Tibial nerve (tissue), 4 donors: ENCODE results near the gene ATP6V0D1. TPM values are rescaled to one million over a fixed set of nuclear protein-coding genes. Genes with fewer than 3 reads are reported as not detected.
A peak's percentile ranks its signal among the peaks of the same experiment; 100 is the strongest.

ENCODE experiments used
- DNase-seq, 2 donors: peaks; one replicate each; pipeline ENCODE4 v3.0.0-alpha.2; 2019; ENCODE audit warnings: low spot score in 2 of 2
- H3K27ac ChIP-seq, 4 donors: fragments of 200-600 bp; sonication (generic) in 3 of 4; one replicate each; pipeline ENCODE4 v1.5.1; 2017 to 2019; ENCODE audit warnings: mild to moderate bottlenecking in 1 of 4
- H3K27me3 ChIP-seq, 2 donors: fragments of 200-600 bp; sonication (generic) in 1 of 2; one replicate each; pipeline versions ENCODE4 v1.5.1 to v1.6.0; 2017 to 2019
- H3K36me3 ChIP-seq, 3 donors: fragments of 200-600 bp; sonication (generic); one replicate each; pipeline ENCODE4 v1.5.1; 2018 to 2019
- H3K4me1 ChIP-seq, 4 donors: fragments of 200-600 bp; sonication (generic) in 3 of 4; one replicate each; pipeline ENCODE4 v1.5.1; 2017 to 2019
- H3K4me3 ChIP-seq, 4 donors: fragments of 200-600 bp; sonication (generic) in 3 of 4; one replicate each; pipeline ENCODE4 v1.5.1; 2017 to 2019; ENCODE audit warnings: mild to moderate bottlenecking in 1 of 4, moderate library complexity in 1 of 4
- H3K9me3 ChIP-seq, 4 donors: fragments of 200-600 bp; sonication (generic) in 3 of 4; one replicate each; pipeline ENCODE4 v1.5.1; 2017 to 2019
- EP300 ChIP-seq, 2 donors: sonication (generic); formaldehyde crosslinking; IDR thresholded peaks; one replicate each; pipeline ENCODE4 v1.6.1; 2017; ENCODE audit warnings: antibody characterized with exemption in 2 of 2, mild to moderate bottlenecking in 1 of 2
- POLR2A ChIP-seq, 2 donors: fragments of 450-650 bp; IDR thresholded peaks; one replicate each; pipeline ENCODE4 v1.6.1; 2017; ENCODE audit warnings: antibody characterized with exemption in 2 of 2, mild to moderate bottlenecking in 2 of 2, moderate library complexity in 2 of 2
- WGBS, 2 donors: methylation state at CpG; one replicate each; pipeline ENCODE4 v1.1.5; 2018; 5-methylcytosine and 5-hydroxymethylcytosine counted together
- total RNA-seq, 4 donors: library from RNA; depleted of rRNA; stranded (reverse); fragments of >200 nt; gene quantifications; one replicate each; pipeline ENCODE4 v1.1.0, GENCODE V29; 2016
- TF ChIP-seq, protein P1 (sequence below), 5 experiments: fragments of 200-600 bp in 3 of 5; fragments of 450-650 bp in 2 of 5; sonication (generic) in 3 of 5; IDR thresholded peaks; one replicate each; pipeline ENCODE4 v1.5.1; 2016 to 2019; ENCODE audit warnings: antibody characterized with exemption in 5 of 5, mild to moderate bottlenecking in 3 of 5, moderate library complexity in 2 of 5

The ATP6V0D1 gene
- total RNA-seq, 4 donors from 2014 or later = 55.1 to 113 (median 73.7) TPM

- no peaks in the 10 kb centered on the region for H3K36me3 ChIP-seq
- WGBS, 2 donors = 46 to 56% methylated on average over 10 to 11 of the region's 15 CpGs
- H3K9me3 ChIP-seq = no peaks in the 10 kb centered on the region
- peak overlapping the region in 3 of 4 donors; percentile 78 to 88 (median 85) for H3K27ac ChIP-seq
- no peak for DNase-seq
- no peaks in the 10 kb centered on the region for H3K27me3 ChIP-seq
- H3K4me1 ChIP-seq = peaks cover 0 to 76% (median 48%) of the 10 kb centered on the region in 4 donors
- H3K4me3 ChIP-seq = no peak overlapping the region
- no peak for TF ChIP-seq EP300 (IDR thresholded peaks at IDR 0.05)
- TF ChIP-seq, protein P1, sequence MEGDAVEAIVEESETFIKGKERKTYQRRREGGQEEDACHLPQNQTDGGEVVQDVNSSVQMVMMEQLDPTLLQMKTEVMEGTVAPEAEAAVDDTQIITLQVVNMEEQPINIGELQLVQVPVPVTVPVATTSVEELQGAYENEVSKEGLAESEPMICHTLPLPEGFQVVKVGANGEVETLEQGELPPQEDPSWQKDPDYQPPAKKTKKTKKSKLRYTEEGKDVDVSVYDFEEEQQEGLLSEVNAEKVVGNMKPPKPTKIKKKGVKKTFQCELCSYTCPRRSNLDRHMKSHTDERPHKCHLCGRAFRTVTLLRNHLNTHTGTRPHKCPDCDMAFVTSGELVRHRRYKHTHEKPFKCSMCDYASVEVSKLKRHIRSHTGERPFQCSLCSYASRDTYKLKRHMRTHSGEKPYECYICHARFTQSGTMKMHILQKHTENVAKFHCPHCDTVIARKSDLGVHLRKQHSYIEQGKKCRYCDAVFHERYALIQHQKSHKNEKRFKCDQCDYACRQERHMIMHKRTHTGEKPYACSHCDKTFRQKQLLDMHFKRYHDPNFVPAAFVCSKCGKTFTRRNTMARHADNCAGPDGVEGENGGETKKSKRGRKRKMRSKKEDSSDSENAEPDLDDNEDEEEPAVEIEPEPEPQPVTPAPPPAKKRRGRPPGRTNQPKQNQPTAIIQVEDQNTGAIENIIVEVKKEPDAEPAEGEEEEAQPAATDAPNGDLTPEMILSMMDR (IDR thresholded peaks at IDR 0.05) = no peak
These were observed 83.7 kb downstream of the ATP6V0D1 start for GRCh38 chr16:67397036-67397801.

DNA sequence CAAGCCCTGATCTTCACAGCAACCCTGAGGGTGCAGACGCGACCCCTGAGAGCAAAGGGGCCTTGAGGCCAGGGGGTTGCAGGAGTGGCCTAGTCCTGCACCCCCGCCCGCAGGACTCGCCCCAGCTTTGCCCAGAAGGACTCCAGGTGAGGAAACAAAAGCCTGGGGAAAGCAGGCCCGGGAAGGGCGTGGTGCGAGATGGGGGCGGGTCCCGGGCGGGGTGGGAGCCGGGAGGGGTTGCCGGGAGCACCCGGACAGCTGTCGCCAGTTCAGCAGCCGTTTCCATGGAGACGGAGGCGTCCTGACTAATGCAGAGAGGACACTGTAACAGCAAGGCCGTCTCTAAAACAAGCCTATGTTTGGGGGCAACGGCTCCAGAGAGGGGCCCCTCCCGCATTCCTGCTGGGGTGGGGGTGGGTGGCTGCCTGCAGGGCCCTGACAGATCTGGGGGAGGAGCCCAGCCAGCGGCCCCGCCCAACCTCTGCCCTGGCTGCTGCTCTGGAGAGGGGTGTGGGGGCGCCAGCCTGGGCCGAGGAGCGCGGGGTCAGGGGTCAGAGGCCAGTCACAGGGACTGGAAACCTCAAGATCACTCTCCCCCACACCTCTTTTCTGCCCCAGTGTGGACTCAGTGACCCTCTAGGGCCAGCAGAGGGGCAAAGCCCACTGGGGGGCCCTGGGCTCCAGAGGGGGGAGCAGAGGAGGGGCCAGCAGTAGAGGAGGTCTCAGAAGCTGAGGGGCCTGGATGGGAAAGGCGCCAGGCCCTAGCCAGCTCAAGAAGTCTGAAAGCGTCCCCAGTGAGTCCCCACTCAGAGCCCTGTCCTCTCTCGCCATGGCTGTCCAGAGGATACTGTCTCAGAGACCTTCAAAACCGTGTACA, 84.6 kb downstream of the ATP6V0D1 start:
- Histone ChIP-seq H3K27me3 (no peaks in the 10 kb centered on the region), H3K36me3 (no peaks in the 10 kb centered on the region), H3K9me3 (no peaks in the 10 kb centered on the region), H3K4me3 (peak overlapping the region in 1 of 4 donors; percentile 18), H3K27ac (peak overlapping the region in 3 of 4 donors; percentile 78 to 88 (median 85)), H3K4me1 (peaks cover 0 to 84% (median 56%) of the 10 kb centered on the region in 4 donors)
- DNase-seq = peak; percentile 55 to 58
- TF ChIP-seq POLR2A (IDR thresholded peaks at IDR 0.05) (no peak), EP300 (IDR thresholded peaks at IDR 0.05) (peak in 1 of 2 donors; percentile 7)
- 19% methylated on average over 29 to 30 of the region's 31 CpGs for WGBS, 2 donors

DNA sequence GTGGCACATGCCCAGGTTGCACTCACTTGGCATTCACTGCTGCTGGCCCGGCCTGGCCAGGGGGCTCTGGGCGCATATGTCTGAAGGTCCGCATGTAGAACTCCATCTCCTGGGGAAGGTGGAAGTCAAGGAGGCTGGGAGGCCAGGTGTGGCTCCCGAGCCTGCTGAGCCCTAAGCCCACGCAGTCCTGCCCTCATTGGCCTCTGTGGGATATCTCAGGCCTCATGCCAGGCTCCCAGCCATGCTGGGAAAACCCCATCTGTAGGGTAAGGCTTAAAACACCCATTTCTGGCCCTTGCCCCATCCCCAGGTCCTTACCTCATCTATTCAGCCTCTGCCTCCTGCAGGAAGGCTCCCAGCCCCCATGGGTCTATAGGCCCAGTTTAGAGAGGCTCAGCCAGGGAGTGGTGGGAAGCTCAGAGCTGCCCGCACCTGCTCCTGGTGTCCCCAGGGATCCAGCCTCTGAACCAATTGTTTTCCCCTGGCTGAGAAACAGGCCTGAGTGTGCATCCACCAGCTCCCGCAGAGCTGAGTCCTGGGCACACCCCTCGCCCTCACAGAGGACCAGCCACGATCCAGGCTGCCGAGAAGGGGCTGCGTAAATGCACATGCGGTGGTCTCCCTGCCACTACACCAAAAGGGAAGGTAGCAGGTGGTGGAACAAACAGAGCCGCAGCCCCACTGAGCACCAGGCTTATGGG, 85.3 kb downstream of the ATP6V0D1 start:
- no peak for TF ChIP-seq POLR2A (IDR thresholded peaks at IDR 0.05)
- TF ChIP-seq, protein P1 (IDR thresholded peaks at IDR 0.05) = no peak
- TF ChIP-seq EP300 (IDR thresholded peaks at IDR 0.05) = no peak
- H3K4me3 ChIP-seq = no peak overlapping the region
- H3K27me3 ChIP-seq = no peaks in the 10 kb centered on the region
- peaks cover 0 to 92% (median 62%) of the 10 kb centered on the region in 4 donors for H3K4me1 ChIP-seq
- H3K9me3 ChIP-seq = no peaks in the 10 kb centered on the region
- peak overlapping the region in 3 of 4 donors; percentile 78 to 88 (median 85) for H3K27ac ChIP-seq
- no peaks in the 10 kb centered on the region for H3K36me3 ChIP-seq
- 66 to 68% methylated on average over 7 to 10 of the region's 13 CpGs for WGBS, 2 donors
- DNase-seq = no peak

- H3K4me1 ChIP-seq = peaks cover 0 to 97% (median 62%) of the 10 kb centered on the region in 4 donors
- H3K36me3 ChIP-seq = no peaks in the 10 kb centered on the region
- no peaks in the 10 kb centered on the region for H3K27me3 ChIP-seq
- H3K27ac ChIP-seq = peak overlapping the region in 3 of 4 donors; percentile 78 to 88 (median 85)
- no peaks in the 10 kb centered on the region for H3K9me3 ChIP-seq
- DNase-seq = no peak
- 68 to 86% methylated on average over 8 to 10 of the region's 10 CpGs for WGBS, 2 donors
- peak overlapping the region in 1 of 4 donors; percentile 50 for H3K4me3 ChIP-seq
- TF ChIP-seq POLR2A (IDR thresholded peaks at IDR 0.05) (no peak), EP300 (IDR thresholded peaks at IDR 0.05) (no peak)
- TF ChIP-seq, protein P1 (IDR thresholded peaks at IDR 0.05) = no peak
These were observed 85.9 kb downstream of the ATP6V0D1 start for GRCh38 chr16:67395105-67395457.
